ENCODE data around the gene ADAMTSL2. TPM values are rescaled to one million over a fixed set of nuclear protein-coding genes. Genes with fewer than 3 reads are reported as not detected.

The ADAMTSL2 gene
- total and polyA plus RNA-seq, 2 of the 13 experiments (the other 11 are each of a cell fraction or from before 2014, with no cell fraction given): 1.9 to 3.8 TPM

GRCh38 chr9:133532937-133533668, 1.4 kb upstream of the ADAMTSL2 start (continued):
- TF ChIP-seq E2F5 (CRISPR knock-in tag; conservative IDR thresholded peaks at IDR 0.05) (no peak), AHDC1 (CRISPR knock-in tag; IDR thresholded peaks at IDR 0.05; ENCODE audit: borderline replicate concordance) (no peak), TGIF2 (CRISPR knock-in tag; IDR thresholded peaks at IDR 0.05) (no peak), CTCF (CRISPR knock-in tag; IDR thresholded peaks at IDR 0.05) (peak; percentile 95), EEA1 (CRISPR knock-in tag; IDR thresholded peaks at IDR 0.05; ENCODE audit: borderline replicate concordance) (no peak), ZUFSP (CRISPR knock-in tag; IDR thresholded peaks at IDR 0.05; ENCODE audit: borderline replicate concordance) (no peak), ZNF350 (CRISPR knock-in tag; IDR thresholded peaks at IDR 0.05; ENCODE audit: borderline replicate concordance, low read depth) (peak; percentile 62; the same call in 1 of the 2 replicates), HIC2 (CRISPR knock-in tag; IDR thresholded peaks at IDR 0.05; ENCODE audit: low read depth) (peak; percentile 61), TAF15 (IDR thresholded peaks at IDR 0.05; ENCODE audit: low read depth, low read length, poor library complexity, severe bottlenecking) (no peak), TMF1 (CRISPR knock-in tag; IDR thresholded peaks at IDR 0.05; ENCODE audit: low read depth) (no peak), WIZ (CRISPR knock-in tag; IDR thresholded peaks at IDR 0.05) (no peak), ZNF143 (CRISPR knock-in tag; IDR thresholded peaks at IDR 0.05) (no peak), ZNF207 (IDR thresholded peaks at IDR 0.05; ENCODE audit: borderline replicate concordance) (no peak), ZFP36 (IDR thresholded peaks at IDR 0.05; ENCODE audit: borderline replicate concordance, low read depth, low read length, partially characterized antibody) (no peak), SOX6 (IDR thresholded peaks at IDR 0.05) (no peak), SOX6 (CRISPR knock-in tag; IDR thresholded peaks at IDR 0.05) (peak; percentile 63)
